ENCODE measurements around the gene OBSL1.

DNA sequence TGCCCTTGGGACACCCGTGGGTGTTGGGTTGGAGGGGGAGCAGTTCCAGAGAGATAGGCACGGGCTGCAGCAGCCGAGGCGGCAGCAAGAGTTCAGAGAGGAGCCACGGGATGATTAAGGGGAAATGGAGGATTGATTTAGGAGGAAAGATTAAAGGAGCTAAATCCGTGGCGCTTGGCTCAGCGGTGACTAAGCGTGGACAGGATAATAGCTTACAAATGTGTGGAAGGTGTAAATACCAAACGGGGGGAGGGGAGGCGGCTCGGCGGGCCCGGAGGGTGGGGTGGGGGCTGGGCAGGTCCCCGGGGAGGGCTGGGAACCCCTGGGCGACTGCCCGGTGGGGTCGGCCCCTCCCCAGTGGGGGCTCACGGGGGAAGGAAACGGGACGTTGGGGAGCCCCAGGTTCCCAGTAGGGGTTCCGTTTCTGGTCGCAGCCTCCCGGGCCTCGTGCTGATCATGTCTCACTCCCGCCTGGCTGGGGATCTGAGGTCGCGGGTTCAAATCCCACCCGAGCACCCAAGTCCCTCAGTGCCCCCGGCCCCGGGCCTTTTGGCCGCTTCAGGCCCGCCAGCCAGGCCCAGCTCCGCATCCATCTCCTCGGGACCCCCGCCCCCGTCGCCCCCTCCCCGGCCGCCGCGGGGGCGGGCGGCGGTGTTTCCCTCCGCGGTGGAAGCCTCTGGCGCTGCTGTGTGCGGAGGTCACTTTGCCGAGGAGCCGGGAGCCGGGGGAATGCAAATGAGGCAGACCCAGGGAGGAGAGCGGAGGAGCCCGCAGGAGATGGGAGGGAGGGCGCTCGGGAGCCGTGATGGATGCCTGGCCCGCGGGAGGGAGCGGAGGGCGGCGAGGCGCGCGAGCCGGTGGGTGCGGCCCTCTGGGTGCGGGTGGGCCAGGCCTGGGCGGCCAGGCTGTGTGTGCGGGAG is 49.0 kb downstream of the OBSL1 start:
- TF ChIP-seq, protein P1, sequence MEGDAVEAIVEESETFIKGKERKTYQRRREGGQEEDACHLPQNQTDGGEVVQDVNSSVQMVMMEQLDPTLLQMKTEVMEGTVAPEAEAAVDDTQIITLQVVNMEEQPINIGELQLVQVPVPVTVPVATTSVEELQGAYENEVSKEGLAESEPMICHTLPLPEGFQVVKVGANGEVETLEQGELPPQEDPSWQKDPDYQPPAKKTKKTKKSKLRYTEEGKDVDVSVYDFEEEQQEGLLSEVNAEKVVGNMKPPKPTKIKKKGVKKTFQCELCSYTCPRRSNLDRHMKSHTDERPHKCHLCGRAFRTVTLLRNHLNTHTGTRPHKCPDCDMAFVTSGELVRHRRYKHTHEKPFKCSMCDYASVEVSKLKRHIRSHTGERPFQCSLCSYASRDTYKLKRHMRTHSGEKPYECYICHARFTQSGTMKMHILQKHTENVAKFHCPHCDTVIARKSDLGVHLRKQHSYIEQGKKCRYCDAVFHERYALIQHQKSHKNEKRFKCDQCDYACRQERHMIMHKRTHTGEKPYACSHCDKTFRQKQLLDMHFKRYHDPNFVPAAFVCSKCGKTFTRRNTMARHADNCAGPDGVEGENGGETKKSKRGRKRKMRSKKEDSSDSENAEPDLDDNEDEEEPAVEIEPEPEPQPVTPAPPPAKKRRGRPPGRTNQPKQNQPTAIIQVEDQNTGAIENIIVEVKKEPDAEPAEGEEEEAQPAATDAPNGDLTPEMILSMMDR (IDR thresholded peaks at IDR 0.05; ENCODE audit: low read depth, low read length, missing input control): no peak
- TF ChIP-seq, protein P2, sequence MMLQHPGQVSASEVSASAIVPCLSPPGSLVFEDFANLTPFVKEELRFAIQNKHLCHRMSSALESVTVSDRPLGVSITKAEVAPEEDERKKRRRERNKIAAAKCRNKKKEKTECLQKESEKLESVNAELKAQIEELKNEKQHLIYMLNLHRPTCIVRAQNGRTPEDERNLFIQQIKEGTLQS (IDR thresholded peaks at IDR 0.05): no peak
- TF ChIP-seq, protein P3, sequence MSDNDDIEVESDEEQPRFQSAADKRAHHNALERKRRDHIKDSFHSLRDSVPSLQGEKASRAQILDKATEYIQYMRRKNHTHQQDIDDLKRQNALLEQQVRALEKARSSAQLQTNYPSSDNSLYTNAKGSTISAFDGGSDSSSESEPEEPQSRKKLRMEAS (IDR thresholded peaks at IDR 0.05): no peak
- TF ChIP-seq, protein P4, sequence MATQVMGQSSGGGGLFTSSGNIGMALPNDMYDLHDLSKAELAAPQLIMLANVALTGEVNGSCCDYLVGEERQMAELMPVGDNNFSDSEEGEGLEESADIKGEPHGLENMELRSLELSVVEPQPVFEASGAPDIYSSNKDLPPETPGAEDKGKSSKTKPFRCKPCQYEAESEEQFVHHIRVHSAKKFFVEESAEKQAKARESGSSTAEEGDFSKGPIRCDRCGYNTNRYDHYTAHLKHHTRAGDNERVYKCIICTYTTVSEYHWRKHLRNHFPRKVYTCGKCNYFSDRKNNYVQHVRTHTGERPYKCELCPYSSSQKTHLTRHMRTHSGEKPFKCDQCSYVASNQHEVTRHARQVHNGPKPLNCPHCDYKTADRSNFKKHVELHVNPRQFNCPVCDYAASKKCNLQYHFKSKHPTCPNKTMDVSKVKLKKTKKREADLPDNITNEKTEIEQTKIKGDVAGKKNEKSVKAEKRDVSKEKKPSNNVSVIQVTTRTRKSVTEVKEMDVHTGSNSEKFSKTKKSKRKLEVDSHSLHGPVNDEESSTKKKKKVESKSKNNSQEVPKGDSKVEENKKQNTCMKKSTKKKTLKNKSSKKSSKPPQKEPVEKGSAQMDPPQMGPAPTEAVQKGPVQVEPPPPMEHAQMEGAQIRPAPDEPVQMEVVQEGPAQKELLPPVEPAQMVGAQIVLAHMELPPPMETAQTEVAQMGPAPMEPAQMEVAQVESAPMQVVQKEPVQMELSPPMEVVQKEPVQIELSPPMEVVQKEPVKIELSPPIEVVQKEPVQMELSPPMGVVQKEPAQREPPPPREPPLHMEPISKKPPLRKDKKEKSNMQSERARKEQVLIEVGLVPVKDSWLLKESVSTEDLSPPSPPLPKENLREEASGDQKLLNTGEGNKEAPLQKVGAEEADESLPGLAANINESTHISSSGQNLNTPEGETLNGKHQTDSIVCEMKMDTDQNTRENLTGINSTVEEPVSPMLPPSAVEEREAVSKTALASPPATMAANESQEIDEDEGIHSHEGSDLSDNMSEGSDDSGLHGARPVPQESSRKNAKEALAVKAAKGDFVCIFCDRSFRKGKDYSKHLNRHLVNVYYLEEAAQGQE (IDR thresholded peaks at IDR 0.05): no peak
- TF ChIP-seq GABPA (IDR thresholded peaks at IDR 0.05 in 1 of 2, conservative IDR thresholded peaks at IDR 0.05 in 1 of 2): no peak
- TF ChIP-seq JUND (IDR thresholded peaks at IDR 0.05): no peak
- TF ChIP-seq HNF4A (conservative IDR thresholded peaks at IDR 0.05): no peak

Measured in liver (tissue), 3 donors.